WTC11 (cell line): ENCODE results near the gene ATP13A2. TPM values are rescaled to one million over a fixed set of nuclear protein-coding genes. Genes with fewer than 3 reads are reported as not detected.

Source experiments
- ATAC-seq: fragments of 200-7000 bp; cut with Tn5 transposase; 2 replicates; pipeline ENCODE4 v1.10.0; 2021; ENCODE audit warnings: mild to moderate bottlenecking, moderate library complexity
- CTCF ChIA-PET: fragments of 300-600 bp; sonication (Branson Sonifier 250); formaldehyde crosslinking; loops from one replicate; lab custom pipeline; 2021; ENCODE audit warnings: antibody characterized with exemption; lab: Charles Lee
- POLR2A ChIA-PET: fragments of 350-600 bp; sonication (Branson Sonifier 250); formaldehyde crosslinking; loops from one replicate; lab custom pipeline; 2021; ENCODE audit warnings: antibody characterized with exemption; lab: Charles Lee
- DNase-seq: peaks from one replicate; pipeline ENCODE4 v3.0.0; 2021; ENCODE audit warnings: low spot score
- H3K27ac Mint-ChIP-seq: 2 replicates; pipeline ENCODE4 v1.8.0; 2021; ENCODE audit warnings: mixed read lengths
- H3K27me3 Mint-ChIP-seq: 2 replicates; pipeline ENCODE4 v1.8.0; 2021; ENCODE audit warnings: low read depth, mild to moderate bottlenecking, moderate library complexity, mixed read lengths
- H3K36me3 Mint-ChIP-seq: 2 replicates; pipeline ENCODE4 v1.8.0; 2021; ENCODE audit warnings: mixed read lengths
- H3K4me1 Mint-ChIP-seq: 2 replicates; pipeline ENCODE4 v1.8.0; 2022; ENCODE audit warnings: mixed read lengths
- H3K4me3 Mint-ChIP-seq: 2 replicates; pipeline ENCODE4 v1.8.0; 2021; ENCODE audit warnings: mild to moderate bottlenecking, moderate library complexity, mixed read lengths
- H3K9me3 Mint-ChIP-seq: 2 replicates; pipeline ENCODE4 v1.8.0; 2021; ENCODE audit warnings: mixed read lengths
- CREM ChIP-seq: sonication (generic); formaldehyde crosslinking; IDR thresholded peaks from 2 replicates; pipeline ENCODE4 v1.8.1; 2022; ENCODE audit warnings: mild to moderate bottlenecking, missing genetic modification reagents, moderate library complexity
- EMX1 ChIP-seq: fragments of 250-450 bp; sonication (Bioruptor Pico); IDR thresholded peaks from 2 replicates; pipeline ENCODE4 v1.8.0; 2021; ENCODE audit warnings: mild to moderate bottlenecking
- GABPB1 ChIP-seq: sonication (generic); formaldehyde crosslinking; IDR thresholded peaks from 2 replicates; pipeline ENCODE4 v1.8.1; 2023; ENCODE audit warnings: mild to moderate bottlenecking, missing genetic modification reagents
- HMGA2 ChIP-seq: fragments of 250-450 bp; sonication (Bioruptor Pico); IDR thresholded peaks from 2 replicates; pipeline ENCODE4 v1.4.0; 2021; ENCODE audit warnings: mild to moderate bottlenecking, moderate library complexity
- MLX ChIP-seq: sonication (generic); formaldehyde crosslinking; IDR thresholded peaks from 2 replicates; pipeline ENCODE4 v1.8.1; 2023; ENCODE audit warnings: mild to moderate bottlenecking, missing genetic modification reagents, moderate library complexity
- MXD4 ChIP-seq: fragments of 250-450 bp; sonication (Bioruptor Pico); IDR thresholded peaks from 2 replicates; pipeline ENCODE4 v1.8.0; 2021; ENCODE audit warnings: mild to moderate bottlenecking, moderate library complexity, borderline replicate concordance
- NFYB ChIP-seq: sonication (generic); formaldehyde crosslinking; conservative IDR thresholded peaks from 2 replicates; pipeline ENCODE4 v1.8.0; 2022; ENCODE audit warnings: low read depth, missing genetic modification reagents
- NR2C2 ChIP-seq: sonication (generic); formaldehyde crosslinking; IDR thresholded peaks from 2 replicates; pipeline ENCODE4 v1.8.0; 2022; ENCODE audit warnings: mild to moderate bottlenecking, missing genetic modification reagents
- RELA ChIP-seq: sonication (generic); formaldehyde crosslinking; IDR thresholded peaks from 2 replicates; pipeline ENCODE4 v1.8.1; 2022; ENCODE audit warnings: missing genetic modification reagents, mild to moderate bottlenecking, borderline replicate concordance
- TP53 ChIP-seq: sonication (generic); formaldehyde crosslinking; IDR thresholded peaks from 2 replicates; pipeline ENCODE4 v1.8.1; 2023; ENCODE audit warnings: mild to moderate bottlenecking, missing genetic modification reagents
- ZBTB43 ChIP-seq: sonication (generic); formaldehyde crosslinking; IDR thresholded peaks from 2 replicates; pipeline ENCODE4 v1.8.1; 2023; ENCODE audit warnings: mild to moderate bottlenecking, missing genetic modification reagents
- ZNF138 ChIP-seq: sonication (generic); formaldehyde crosslinking; conservative IDR thresholded peaks from 2 replicates; pipeline ENCODE4 v1.8.1; 2022; ENCODE audit warnings: mild to moderate bottlenecking, moderate library complexity, missing genetic modification reagents
- ZNF219 ChIP-seq: sonication (generic); formaldehyde crosslinking; IDR thresholded peaks from 2 replicates; pipeline ENCODE4 v1.8.0; 2023; ENCODE audit warnings: missing genetic modification reagents, mild to moderate bottlenecking, borderline replicate concordance
- ZNF423 ChIP-seq: fragments of 250-450 bp; sonication (Bioruptor Pico); IDR thresholded peaks from 2 replicates; pipeline ENCODE4 v2.1.2; 2022; ENCODE audit warnings: mild to moderate bottlenecking, moderate library complexity
- total RNA-seq: library from RNA; stranded (reverse); gene quantifications from 3 replicates; pipeline ENCODE4 v1.2.3, GENCODE V29; 2021
- TF ChIP-seq, protein P1 (sequence below): sonication (generic); formaldehyde crosslinking; IDR thresholded peaks from 2 replicates; pipeline ENCODE4 v1.8.1; 2023; ENCODE audit warnings: mild to moderate bottlenecking, missing genetic modification reagents
- TF ChIP-seq, protein P2 (sequence below): sonication (generic); formaldehyde crosslinking; IDR thresholded peaks from 2 replicates; pipeline ENCODE4 v1.8.1; 2022; ENCODE audit warnings: missing genetic modification reagents, borderline replicate concordance
- TF ChIP-seq, protein P3 (sequence below): fragments of 200-600 bp; IDR thresholded peaks from 2 replicates; pipeline ENCODE4 v1.8.0; 2022; ENCODE audit warnings: antibody characterized with exemption
- TF ChIP-seq, protein P4 (sequence below): fragments of 250-450 bp; sonication (Bioruptor Pico); conservative IDR thresholded peaks from 2 replicates; pipeline ENCODE4 v1.9.0; 2021; ENCODE audit warnings: mild to moderate bottlenecking
- TF ChIP-seq, protein P5 (sequence below): sonication (generic); formaldehyde crosslinking; IDR thresholded peaks from 2 replicates; pipeline ENCODE4 v1.8.0; 2023; ENCODE audit warnings: missing genetic modification reagents
- TF ChIP-seq, protein P6 (sequence below): fragments of 250-450 bp; sonication (Bioruptor Pico); IDR thresholded peaks from 2 replicates; pipeline ENCODE4 v2.1.2; 2022; ENCODE audit warnings: mild to moderate bottlenecking, moderate library complexity
- TF ChIP-seq, protein P7 (sequence below): sonication (generic); formaldehyde crosslinking; IDR thresholded peaks from 2 replicates; pipeline ENCODE4 v1.8.0; 2022; ENCODE audit warnings: mild to moderate bottlenecking, missing genetic modification reagents

Gene ATP13A2
- total RNA-seq, 1 experiment from 2014 or later, result 95.9 TPM

DNA sequence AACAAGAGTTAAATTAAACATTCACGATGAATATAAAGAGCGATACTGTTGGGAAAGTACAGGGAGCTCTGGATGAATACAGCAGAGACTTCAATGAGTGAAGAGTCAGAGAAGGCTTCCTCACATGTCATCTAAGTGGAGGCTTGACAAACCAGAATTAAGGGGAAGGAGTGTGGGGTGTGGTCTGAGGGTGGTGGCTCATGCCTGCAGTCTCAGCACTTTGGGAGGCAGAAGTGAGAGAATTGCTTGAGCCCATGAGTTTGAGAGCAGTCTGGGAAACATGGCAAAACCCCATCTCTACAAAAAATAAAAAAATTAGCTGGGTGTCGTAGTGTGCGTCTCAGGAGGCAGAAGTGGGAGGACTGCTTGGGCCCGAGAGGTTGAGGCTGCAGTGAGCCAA is 33.4 kb upstream of the ATP13A2 start (continued):
- TF ChIP-seq ZNF138, result no peak
- no peak for TF ChIP-seq ZBTB43
- no peak for TF ChIP-seq RELA (CRISPR knock-in tag)
- no peak for TF ChIP-seq NR2C2 (CRISPR knock-in tag)
- TF ChIP-seq ZNF423 (CRISPR knock-in tag), result no peak
- no peak for TF ChIP-seq NFYB
- no peak for TF ChIP-seq CREM (CRISPR knock-in tag)
- TF ChIP-seq MXD4 (CRISPR knock-in tag), result no peak
- TF ChIP-seq TP53 (CRISPR knock-in tag), result no peak

GRCh38 chr1:17043676-17044075 is 31.9 kb upstream of the ATP13A2 start:
- CTCF ChIA-PET, result interaction anchor here (0.9 kb wide), 1 partner anchor 57 kb away, joined by 5 read pairs; no protein-coding TSS in a partner anchor
- H3K9me3 Mint-ChIP-seq, result no peaks in the 10 kb centered on the region
- no peak overlapping the region for H3K27ac Mint-ChIP-seq
- H3K27me3 Mint-ChIP-seq, result no peaks in the 10 kb centered on the region
- POLR2A ChIA-PET, result no interaction called here
- ATAC-seq (no peak), DNase-seq (no peak)
- TF ChIP-seq GABPB1 (CRISPR knock-in tag), result no peak
- H3K36me3 Mint-ChIP-seq, result peaks cover 38% of the 10 kb centered on the region
- no peak overlapping the region for H3K4me3 Mint-ChIP-seq
- peaks cover 4% of the 10 kb centered on the region for H3K4me1 Mint-ChIP-seq

DNA sequence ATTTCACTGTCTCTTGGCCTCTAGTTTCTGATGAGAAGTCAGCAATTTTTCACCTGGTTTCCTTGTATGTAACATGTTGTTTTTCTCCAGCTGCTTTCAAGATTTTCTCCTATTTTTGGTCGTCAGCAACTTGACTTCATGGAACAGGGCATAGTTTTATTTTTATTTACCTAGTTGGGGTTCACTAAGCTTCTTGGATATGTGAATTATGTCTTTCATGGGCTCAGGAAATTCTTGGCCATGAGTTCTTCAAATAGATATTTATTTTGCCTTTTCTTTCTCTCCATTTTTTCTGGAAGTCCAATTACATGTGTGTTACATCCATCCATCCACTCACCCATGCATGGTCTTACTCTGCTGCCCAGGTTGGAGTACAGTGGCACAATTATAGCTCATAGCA is 28.4 kb upstream of the ATP13A2 start:
- POLR2A ChIA-PET, result no interaction called here
- CTCF ChIA-PET, result interaction anchor here (1.2 kb wide), 1 partner anchor 89 kb away, joined by 3 read pairs; no protein-coding TSS in a partner anchor
- ATAC-seq, result no peak
- H3K4me3 Mint-ChIP-seq, result no peak overlapping the region
- no peak for DNase-seq
- H3K36me3 Mint-ChIP-seq, result peaks cover 35% of the 10 kb centered on the region
- H3K9me3 Mint-ChIP-seq, result no peaks in the 10 kb centered on the region
- peaks cover 4% of the 10 kb centered on the region; the same call in 1 of the 2 replicates for H3K4me1 Mint-ChIP-seq
- H3K27me3 Mint-ChIP-seq, result no peaks in the 10 kb centered on the region
- no peak overlapping the region for H3K27ac Mint-ChIP-seq
- TF ChIP-seq, protein P1, sequence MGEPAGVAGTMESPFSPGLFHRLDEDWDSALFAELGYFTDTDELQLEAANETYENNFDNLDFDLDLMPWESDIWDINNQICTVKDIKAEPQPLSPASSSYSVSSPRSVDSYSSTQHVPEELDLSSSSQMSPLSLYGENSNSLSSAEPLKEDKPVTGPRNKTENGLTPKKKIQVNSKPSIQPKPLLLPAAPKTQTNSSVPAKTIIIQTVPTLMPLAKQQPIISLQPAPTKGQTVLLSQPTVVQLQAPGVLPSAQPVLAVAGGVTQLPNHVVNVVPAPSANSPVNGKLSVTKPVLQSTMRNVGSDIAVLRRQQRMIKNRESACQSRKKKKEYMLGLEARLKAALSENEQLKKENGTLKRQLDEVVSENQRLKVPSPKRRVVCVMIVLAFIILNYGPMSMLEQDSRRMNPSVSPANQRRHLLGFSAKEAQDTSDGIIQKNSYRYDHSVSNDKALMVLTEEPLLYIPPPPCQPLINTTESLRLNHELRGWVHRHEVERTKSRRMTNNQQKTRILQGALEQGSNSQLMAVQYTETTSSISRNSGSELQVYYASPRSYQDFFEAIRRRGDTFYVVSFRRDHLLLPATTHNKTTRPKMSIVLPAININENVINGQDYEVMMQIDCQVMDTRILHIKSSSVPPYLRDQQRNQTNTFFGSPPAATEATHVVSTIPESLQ (CRISPR knock-in tag), result no peak
- no peak for TF ChIP-seq MLX (CRISPR knock-in tag)
- TF ChIP-seq NR2C2 (CRISPR knock-in tag), result no peak
- TF ChIP-seq, protein P2, sequence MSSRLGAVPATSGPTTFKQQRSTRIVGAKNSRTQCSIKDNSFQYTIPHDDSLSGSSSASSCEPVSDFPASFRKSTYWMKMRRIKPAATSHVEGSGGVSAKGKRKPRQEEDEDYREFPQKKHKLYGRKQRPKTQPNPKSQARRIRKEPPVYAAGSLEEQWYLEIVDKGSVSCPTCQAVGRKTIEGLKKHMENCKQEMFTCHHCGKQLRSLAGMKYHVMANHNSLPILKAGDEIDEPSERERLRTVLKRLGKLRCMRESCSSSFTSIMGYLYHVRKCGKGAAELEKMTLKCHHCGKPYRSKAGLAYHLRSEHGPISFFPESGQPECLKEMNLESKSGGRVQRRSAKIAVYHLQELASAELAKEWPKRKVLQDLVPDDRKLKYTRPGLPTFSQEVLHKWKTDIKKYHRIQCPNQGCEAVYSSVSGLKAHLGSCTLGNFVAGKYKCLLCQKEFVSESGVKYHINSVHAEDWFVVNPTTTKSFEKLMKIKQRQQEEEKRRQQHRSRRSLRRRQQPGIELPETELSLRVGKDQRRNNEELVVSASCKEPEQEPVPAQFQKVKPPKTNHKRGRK (CRISPR knock-in tag), result no peak
- TF ChIP-seq, protein P3, sequence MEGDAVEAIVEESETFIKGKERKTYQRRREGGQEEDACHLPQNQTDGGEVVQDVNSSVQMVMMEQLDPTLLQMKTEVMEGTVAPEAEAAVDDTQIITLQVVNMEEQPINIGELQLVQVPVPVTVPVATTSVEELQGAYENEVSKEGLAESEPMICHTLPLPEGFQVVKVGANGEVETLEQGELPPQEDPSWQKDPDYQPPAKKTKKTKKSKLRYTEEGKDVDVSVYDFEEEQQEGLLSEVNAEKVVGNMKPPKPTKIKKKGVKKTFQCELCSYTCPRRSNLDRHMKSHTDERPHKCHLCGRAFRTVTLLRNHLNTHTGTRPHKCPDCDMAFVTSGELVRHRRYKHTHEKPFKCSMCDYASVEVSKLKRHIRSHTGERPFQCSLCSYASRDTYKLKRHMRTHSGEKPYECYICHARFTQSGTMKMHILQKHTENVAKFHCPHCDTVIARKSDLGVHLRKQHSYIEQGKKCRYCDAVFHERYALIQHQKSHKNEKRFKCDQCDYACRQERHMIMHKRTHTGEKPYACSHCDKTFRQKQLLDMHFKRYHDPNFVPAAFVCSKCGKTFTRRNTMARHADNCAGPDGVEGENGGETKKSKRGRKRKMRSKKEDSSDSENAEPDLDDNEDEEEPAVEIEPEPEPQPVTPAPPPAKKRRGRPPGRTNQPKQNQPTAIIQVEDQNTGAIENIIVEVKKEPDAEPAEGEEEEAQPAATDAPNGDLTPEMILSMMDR, result no peak
- TF ChIP-seq, protein P4, sequence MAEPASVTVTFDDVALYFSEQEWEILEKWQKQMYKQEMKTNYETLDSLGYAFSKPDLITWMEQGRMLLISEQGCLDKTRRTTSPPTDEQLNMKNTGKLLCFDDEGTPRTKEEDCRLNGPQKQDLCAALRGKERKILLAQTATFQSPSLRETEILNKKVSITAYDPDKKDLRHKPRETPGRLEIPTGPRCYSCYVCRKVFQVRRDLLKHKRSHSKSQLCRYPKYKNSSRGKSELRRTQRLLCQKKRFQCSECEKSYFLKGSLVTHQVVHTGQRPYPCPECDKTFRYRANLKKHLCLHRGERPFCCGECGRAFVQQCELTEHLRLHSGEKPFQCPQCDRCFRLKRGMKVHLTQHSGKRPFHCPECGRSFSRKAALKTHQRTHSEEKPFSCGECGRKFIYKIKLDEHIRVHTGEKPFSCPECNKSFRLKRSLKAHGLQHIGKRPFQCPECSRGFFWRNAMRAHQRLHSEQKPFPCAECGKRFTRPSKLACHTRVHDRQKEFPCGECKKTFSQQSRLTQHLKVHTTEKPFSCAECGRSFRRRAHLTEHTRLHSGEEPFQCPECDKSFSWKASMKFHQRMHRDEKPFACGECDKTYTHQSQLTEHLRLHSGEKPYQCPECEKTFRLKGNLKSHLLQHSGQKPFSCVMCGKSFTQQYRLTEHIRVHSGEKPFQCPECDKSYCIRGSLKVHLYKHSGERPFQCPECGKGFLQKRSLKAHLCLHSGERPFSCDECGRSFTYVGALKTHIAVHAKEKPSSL, result no peak
- no peak for TF ChIP-seq HMGA2 (CRISPR knock-in tag)
- TF ChIP-seq, protein P5, sequence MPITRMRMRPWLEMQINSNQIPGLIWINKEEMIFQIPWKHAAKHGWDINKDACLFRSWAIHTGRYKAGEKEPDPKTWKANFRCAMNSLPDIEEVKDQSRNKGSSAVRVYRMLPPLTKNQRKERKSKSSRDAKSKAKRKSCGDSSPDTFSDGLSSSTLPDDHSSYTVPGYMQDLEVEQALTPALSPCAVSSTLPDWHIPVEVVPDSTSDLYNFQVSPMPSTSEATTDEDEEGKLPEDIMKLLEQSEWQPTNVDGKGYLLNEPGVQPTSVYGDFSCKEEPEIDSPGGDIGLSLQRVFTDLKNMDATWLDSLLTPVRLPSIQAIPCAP (CRISPR knock-in tag), result no peak
- TF ChIP-seq CREM (CRISPR knock-in tag), result no peak
- TF ChIP-seq ZNF138, result no peak
- TF ChIP-seq, protein P6, sequence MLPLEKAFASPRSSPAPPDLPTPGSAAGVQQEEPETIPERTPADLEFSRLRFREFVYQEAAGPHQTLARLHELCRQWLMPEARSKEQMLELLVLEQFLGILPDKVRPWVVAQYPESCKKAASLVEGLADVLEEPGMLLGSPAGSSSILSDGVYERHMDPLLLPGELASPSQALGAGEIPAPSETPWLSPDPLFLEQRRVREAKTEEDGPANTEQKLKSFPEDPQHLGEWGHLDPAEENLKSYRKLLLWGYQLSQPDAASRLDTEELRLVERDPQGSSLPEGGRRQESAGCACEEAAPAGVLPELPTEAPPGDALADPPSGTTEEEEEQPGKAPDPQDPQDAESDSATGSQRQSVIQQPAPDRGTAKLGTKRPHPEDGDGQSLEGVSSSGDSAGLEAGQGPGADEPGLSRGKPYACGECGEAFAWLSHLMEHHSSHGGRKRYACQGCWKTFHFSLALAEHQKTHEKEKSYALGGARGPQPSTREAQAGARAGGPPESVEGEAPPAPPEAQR, result no peak
- TF ChIP-seq, protein P7, sequence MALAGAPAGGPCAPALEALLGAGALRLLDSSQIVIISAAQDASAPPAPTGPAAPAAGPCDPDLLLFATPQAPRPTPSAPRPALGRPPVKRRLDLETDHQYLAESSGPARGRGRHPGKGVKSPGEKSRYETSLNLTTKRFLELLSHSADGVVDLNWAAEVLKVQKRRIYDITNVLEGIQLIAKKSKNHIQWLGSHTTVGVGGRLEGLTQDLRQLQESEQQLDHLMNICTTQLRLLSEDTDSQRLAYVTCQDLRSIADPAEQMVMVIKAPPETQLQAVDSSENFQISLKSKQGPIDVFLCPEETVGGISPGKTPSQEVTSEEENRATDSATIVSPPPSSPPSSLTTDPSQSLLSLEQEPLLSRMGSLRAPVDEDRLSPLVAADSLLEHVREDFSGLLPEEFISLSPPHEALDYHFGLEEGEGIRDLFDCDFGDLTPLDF (CRISPR knock-in tag), result no peak
- no peak for TF ChIP-seq EMX1 (CRISPR knock-in tag)
- no peak for TF ChIP-seq ZNF219 (CRISPR knock-in tag)
